DND-41 (cell line): Measurements from ENCODE around the gene HSH2D.
A peak's percentile ranks its signal among the peaks of the same experiment; 100 is the strongest.

Experiments used
- CTCF ChIP-seq: IDR thresholded peaks from 2 replicates; pipeline ENCODE4 v1.5.1; 2012; ENCODE audit warnings: borderline replicate concordance, low read length, moderate library complexity, mild to moderate bottlenecking; ENCODE audit not compliant: poor library complexity, severe bottlenecking; ENCODE audit errors: extremely low read depth
- EZH2 ChIP-seq: IDR thresholded peaks from 3 replicates; pipeline ENCODE4 v1.6.1; 2012; ENCODE audit warnings: borderline replicate concordance, low read depth, mild to moderate bottlenecking, moderate library complexity, low read length, inconsistent platforms; ENCODE audit not compliant: severe bottlenecking

- TF ChIP-seq EZH2 = no peak
- peak; percentile 7 for TF ChIP-seq CTCF
Observed at GRCh38 chr19:16117594-16118033, 25.9 kb upstream of the HSH2D start.
